NCI-H82 treated with DMSO at 0.1 percent for 48 hours (cell line): ENCODE data around the gene FN3K.
"Not testable (repeated sequence)": the region's sequence is repeated elsewhere in the genome, so short reads cannot be mapped to it uniquely, and the experiment has no call there.

ENCODE experiments used
- DNase-seq: peaks from one replicate; lab custom pipeline; 2025; ENCODE audit not compliant: unreplicated experiment; lab: John Stamatoyannopoulos, UW

The FN3K gene

GRCh38 chr17:82772026-82772425 lies 36.6 kb downstream of the FN3K start:
- no peak for DNase-seq

- DNase-seq, result not testable (repeated sequence)
Measured at GRCh38 chr17:82774456-82774855, 39.0 kb downstream of the FN3K start.

GRCh38 chr17:82775001-82775823 lies 39.8 kb downstream of the FN3K start:
- peak; percentile 46 for DNase-seq

GRCh38 chr17:82776454-82776853 lies 41.0 kb downstream of the FN3K start:
- DNase-seq, result no peak

- not testable (repeated sequence) for DNase-seq
Measured at GRCh38 chr17:82777778-82778375, 42.5 kb downstream of the FN3K start.

- no peak for DNase-seq
Measured at GRCh38 chr17:82779541-82779940, 44.1 kb downstream of the FN3K start.

- no peak for DNase-seq
Measured at GRCh38 chr17:82780195-82780594, 44.8 kb downstream of the FN3K start.

GRCh38 chr17:82780971-82781893 lies 45.8 kb downstream of the FN3K start:
- no peak for DNase-seq

- peak; percentile 5 for DNase-seq
Measured at GRCh38 chr17:82781894-82782274, 46.5 kb downstream of the FN3K start.

GRCh38 chr17:82782657-82783207 lies 47.3 kb downstream of the FN3K start:
- no peak for DNase-seq

GRCh38 chr17:82783498-82783897 lies 48.1 kb downstream of the FN3K start:
- no peak for DNase-seq

- not testable (repeated sequence) for DNase-seq
Measured at GRCh38 chr17:82785581-82785980, 50.2 kb downstream of the FN3K start.

GRCh38 chr17:82786427-82786826 lies 51.0 kb downstream of the FN3K start:
- DNase-seq, result no peak

GRCh38 chr17:82787081-82787848 lies 51.9 kb downstream of the FN3K start:
- DNase-seq, result no peak

- DNase-seq, result no peak
Measured at GRCh38 chr17:82788206-82789001, 53.0 kb downstream of the FN3K start.

- DNase-seq, result no peak
Measured at GRCh38 chr17:82789051-82789592, 53.7 kb downstream of the FN3K start.

GRCh38 chr17:82789806-82790205 lies 54.4 kb downstream of the FN3K start:
- no peak for DNase-seq

- DNase-seq, result no peak
Measured at GRCh38 chr17:82790391-82790790, 55.0 kb downstream of the FN3K start.

- no peak for DNase-seq
Measured at GRCh38 chr17:82791532-82791931, 56.1 kb downstream of the FN3K start.
